ENCODE results near the gene USP40. TPM values are rescaled to one million over a fixed set of nuclear protein-coding genes. Genes with fewer than 3 reads are reported as not detected.

The USP40 gene
- total RNA-seq, 3 donors from 2014 or later (not counting 1 experiment from before 2014, with no cell fraction given): 17.4 to 20.6 (median 19.4) TPM

GRCh38 chr2:233470011-233470687 is 96.4 kb downstream of the USP40 start:
- TF ChIP-seq, protein P1, sequence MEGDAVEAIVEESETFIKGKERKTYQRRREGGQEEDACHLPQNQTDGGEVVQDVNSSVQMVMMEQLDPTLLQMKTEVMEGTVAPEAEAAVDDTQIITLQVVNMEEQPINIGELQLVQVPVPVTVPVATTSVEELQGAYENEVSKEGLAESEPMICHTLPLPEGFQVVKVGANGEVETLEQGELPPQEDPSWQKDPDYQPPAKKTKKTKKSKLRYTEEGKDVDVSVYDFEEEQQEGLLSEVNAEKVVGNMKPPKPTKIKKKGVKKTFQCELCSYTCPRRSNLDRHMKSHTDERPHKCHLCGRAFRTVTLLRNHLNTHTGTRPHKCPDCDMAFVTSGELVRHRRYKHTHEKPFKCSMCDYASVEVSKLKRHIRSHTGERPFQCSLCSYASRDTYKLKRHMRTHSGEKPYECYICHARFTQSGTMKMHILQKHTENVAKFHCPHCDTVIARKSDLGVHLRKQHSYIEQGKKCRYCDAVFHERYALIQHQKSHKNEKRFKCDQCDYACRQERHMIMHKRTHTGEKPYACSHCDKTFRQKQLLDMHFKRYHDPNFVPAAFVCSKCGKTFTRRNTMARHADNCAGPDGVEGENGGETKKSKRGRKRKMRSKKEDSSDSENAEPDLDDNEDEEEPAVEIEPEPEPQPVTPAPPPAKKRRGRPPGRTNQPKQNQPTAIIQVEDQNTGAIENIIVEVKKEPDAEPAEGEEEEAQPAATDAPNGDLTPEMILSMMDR (IDR thresholded peaks at IDR 0.05): no peak
- Mint-ChIP-seq H3K27me3 (ENCODE audit: low read depth in 2 of 2) (no peaks in the 10 kb centered on the region), H3K27ac (peak overlapping the region; percentile 18 to 46), H3K4me3 (peak overlapping the region; percentile 28), H3K36me3 (peaks cover 19% of the 10 kb centered on the region), H3K4me1 (no peaks in the 10 kb centered on the region), H3K9me3 (no peaks in the 10 kb centered on the region)
- no peak overlapping the region for H3K4me3 ChIP-seq (ENCODE audit: low read length)
- H3K9me3 ChIP-seq (ENCODE audit: control insufficient read depth, insufficient read depth, low read length): no peaks in the 10 kb centered on the region
- H3K4me1 ChIP-seq (ENCODE audit: control insufficient read depth, insufficient read depth, low read length): no peaks in the 10 kb centered on the region
- intact Hi-C loops (cut with micrococcal nuclease): no loop called here
- 96% methylated on average over 19 of the region's 20 CpGs for WGBS (ENCODE audit: insufficient coverage)
- H3K36me3 ChIP-seq (ENCODE audit: control insufficient read depth, insufficient read depth, low read length): peaks cover 67% of the 10 kb centered on the region
- no peak overlapping the region for H3K27ac ChIP-seq (ENCODE audit: low read length)
- ATAC-seq (no peak), DNase-seq (peak in 1 of 2 donors; percentile 11)
- no peaks in the 10 kb centered on the region for H3K27me3 ChIP-seq (ENCODE audit: control insufficient read depth, insufficient read depth, low read length)

GRCh38 chr2:233469261-233470010 is 97.1 kb downstream of the USP40 start:
- peak overlapping the region; percentile 28 for H3K4me3 Mint-ChIP-seq
- peak in 1 of 2 donors; percentile 10 for DNase-seq
- no peaks in the 10 kb centered on the region for H3K9me3 ChIP-seq (ENCODE audit: control insufficient read depth, insufficient read depth, low read length)
- H3K4me1 Mint-ChIP-seq: no peaks in the 10 kb centered on the region
- no peaks in the 10 kb centered on the region for H3K9me3 Mint-ChIP-seq
- H3K36me3 Mint-ChIP-seq: peaks cover 19% of the 10 kb centered on the region
- no peaks in the 10 kb centered on the region for H3K27me3 ChIP-seq (ENCODE audit: control insufficient read depth, insufficient read depth, low read length)
- no peak overlapping the region for H3K4me3 ChIP-seq (ENCODE audit: low read length)
- no peak for ATAC-seq
- H3K27ac ChIP-seq (ENCODE audit: low read length): no peak overlapping the region
- H3K4me1 ChIP-seq (ENCODE audit: control insufficient read depth, insufficient read depth, low read length): no peaks in the 10 kb centered on the region
- TF ChIP-seq, protein P1 (IDR thresholded peaks at IDR 0.05): no peak
- H3K27me3 Mint-ChIP-seq (ENCODE audit: low read depth in 2 of 2): no peaks in the 10 kb centered on the region
- H3K27ac Mint-ChIP-seq: peak overlapping the region; percentile 18 to 46
- intact Hi-C loops (cut with micrococcal nuclease): no loop called here
- WGBS (ENCODE audit: insufficient coverage): 92% methylated on average over 32 of the region's 32 CpGs
- peaks cover 73% of the 10 kb centered on the region for H3K36me3 ChIP-seq (ENCODE audit: control insufficient read depth, insufficient read depth, low read length)

DNA sequence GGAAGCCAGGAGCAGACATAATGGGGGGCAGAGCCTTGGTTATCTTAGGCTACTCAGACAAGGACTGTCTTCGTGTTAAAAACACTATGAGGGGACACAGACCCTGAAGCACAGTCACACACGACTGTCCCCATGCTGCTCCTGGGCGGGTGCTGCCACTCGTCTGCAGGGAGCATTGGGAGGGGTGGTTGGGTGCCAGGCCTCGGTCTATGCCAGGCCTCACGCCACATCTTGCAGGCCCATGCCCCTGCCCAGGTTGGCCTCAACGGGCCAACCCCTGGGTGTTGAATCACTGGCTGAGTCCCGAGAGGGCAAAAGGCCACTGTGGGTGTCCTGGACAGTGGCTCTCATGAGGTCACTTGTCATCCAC is 97.9 kb downstream of the USP40 start:
- Histone ChIP-seq H3K9me3 (ENCODE audit: control insufficient read depth, insufficient read depth, low read length) (no peaks in the 10 kb centered on the region), H3K27ac (ENCODE audit: low read length) (no peak overlapping the region), H3K4me3 (ENCODE audit: low read length) (no peak overlapping the region), H3K27me3 (ENCODE audit: control insufficient read depth, insufficient read depth, low read length) (no peaks in the 10 kb centered on the region), H3K36me3 (ENCODE audit: control insufficient read depth, insufficient read depth, low read length) (peaks cover 80% of the 10 kb centered on the region), H3K4me1 (ENCODE audit: control insufficient read depth, insufficient read depth, low read length) (no peaks in the 10 kb centered on the region)
- Mint-ChIP-seq H3K27ac (no peak overlapping the region), H3K36me3 (peaks cover 22% of the 10 kb centered on the region), H3K4me1 (no peaks in the 10 kb centered on the region), H3K4me3 (no peak overlapping the region), H3K9me3 (no peaks in the 10 kb centered on the region), H3K27me3 (ENCODE audit: low read depth in 2 of 2) (no peaks in the 10 kb centered on the region)
- intact Hi-C loops (cut with micrococcal nuclease): no loop called here
- TF ChIP-seq, protein P1 (IDR thresholded peaks at IDR 0.05): no peak
- DNase-seq: peak in 1 of 2 donors; percentile 12
- WGBS (ENCODE audit: insufficient coverage): 96% methylated on average over 8 of the region's 8 CpGs
- no peak for ATAC-seq

Measured in natural killer cell (primary cell).